Thyroid gland (tissue), 4 donors: ENCODE measurements around the gene PALS1.

ENCODE experiments used
- POLR2A ChIP-seq, 2 donors: fragments of 450-650 bp; IDR thresholded peaks; one replicate each; pipeline ENCODE4 v1.6.1; 2017; ENCODE audit warnings: antibody characterized with exemption in 2 of 2, mild to moderate bottlenecking in 2 of 2, moderate library complexity in 1 of 2
- TF ChIP-seq, protein P1 (sequence below), 6 experiments: fragments of 200-600 bp in 3 of 6; fragments of 450-650 bp in 3 of 6; sonication (generic) in 3 of 6; IDR thresholded peaks; one replicate each; pipeline ENCODE4 v1.5.1; 2016 to 2019; ENCODE audit warnings: antibody characterized with exemption in 6 of 6, mild to moderate bottlenecking in 2 of 6, inconsistent platforms in 1 of 6, moderate library complexity in 1 of 6

DNA sequence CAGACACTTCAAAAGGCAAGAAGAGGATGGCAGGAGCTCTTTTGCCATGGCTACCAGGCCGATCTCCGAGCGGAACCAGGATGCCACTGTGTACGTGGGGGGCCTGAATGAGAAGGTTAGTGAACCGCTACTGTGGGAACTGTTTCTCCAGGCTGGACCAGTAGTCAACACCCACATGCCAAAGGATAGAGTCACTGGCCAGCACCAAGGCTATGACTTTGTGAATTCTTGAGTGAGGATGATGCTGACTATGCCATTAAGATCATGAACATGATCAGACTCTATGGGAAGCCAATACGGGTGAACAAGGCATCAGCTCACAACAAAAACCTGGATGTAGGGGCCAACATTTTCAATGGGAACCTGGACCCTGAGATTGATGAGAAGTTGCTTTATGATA, 42.2 kb upstream of the PALS1 start:
- TF ChIP-seq, protein P1, sequence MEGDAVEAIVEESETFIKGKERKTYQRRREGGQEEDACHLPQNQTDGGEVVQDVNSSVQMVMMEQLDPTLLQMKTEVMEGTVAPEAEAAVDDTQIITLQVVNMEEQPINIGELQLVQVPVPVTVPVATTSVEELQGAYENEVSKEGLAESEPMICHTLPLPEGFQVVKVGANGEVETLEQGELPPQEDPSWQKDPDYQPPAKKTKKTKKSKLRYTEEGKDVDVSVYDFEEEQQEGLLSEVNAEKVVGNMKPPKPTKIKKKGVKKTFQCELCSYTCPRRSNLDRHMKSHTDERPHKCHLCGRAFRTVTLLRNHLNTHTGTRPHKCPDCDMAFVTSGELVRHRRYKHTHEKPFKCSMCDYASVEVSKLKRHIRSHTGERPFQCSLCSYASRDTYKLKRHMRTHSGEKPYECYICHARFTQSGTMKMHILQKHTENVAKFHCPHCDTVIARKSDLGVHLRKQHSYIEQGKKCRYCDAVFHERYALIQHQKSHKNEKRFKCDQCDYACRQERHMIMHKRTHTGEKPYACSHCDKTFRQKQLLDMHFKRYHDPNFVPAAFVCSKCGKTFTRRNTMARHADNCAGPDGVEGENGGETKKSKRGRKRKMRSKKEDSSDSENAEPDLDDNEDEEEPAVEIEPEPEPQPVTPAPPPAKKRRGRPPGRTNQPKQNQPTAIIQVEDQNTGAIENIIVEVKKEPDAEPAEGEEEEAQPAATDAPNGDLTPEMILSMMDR (IDR thresholded peaks at IDR 0.05), result no peak
- TF ChIP-seq POLR2A (IDR thresholded peaks at IDR 0.05), result no peak
